ENCODE data around the gene MYCL.

- TF ChIP-seq POLR2A (IDR thresholded peaks at IDR 0.05; ENCODE audit: low read length) (no peak), GATA1 (IDR thresholded peaks at IDR 0.05; ENCODE audit: low read depth, low read length) (no peak)
These were observed 1.8 kb downstream of the MYCL start for GRCh38 chr1:39899611-39900538.
